Myocyte (in vitro differentiated cells): ENCODE measurements around the gene DHX30. TPM values are rescaled to one million over a fixed set of nuclear protein-coding genes. Genes with fewer than 3 reads are reported as not detected.
"Not testable (repeated sequence)": the region's sequence is repeated elsewhere in the genome, so short reads cannot be mapped to it uniquely, and the experiment has no call there.

Experiments
- DNase-seq: peaks from one replicate; pipeline ENCODE4 v3.0.0-alpha.2; 2012; ENCODE audit warnings: low read depth
- microRNA counts: library from miRNA; unstranded; fragments of <30 nt; microRNA quantifications from one replicate; lab custom pipeline; 2016
- microRNA-seq: library from miRNA; unstranded; fragments of <30 nt; microRNA quantifications from one replicate; pipeline ENCODE4, GENCODE V29; 2016
- total RNA-seq: library from RNA; depleted of rRNA; stranded (reverse); fragments of >200 nt; gene quantifications from 2 replicates; pipeline ENCODE4 v1.2.3, GENCODE V29; 2014

The DHX30 gene
- total RNA-seq, 1 donor from 2014 or later = 90.2 TPM

DNA sequence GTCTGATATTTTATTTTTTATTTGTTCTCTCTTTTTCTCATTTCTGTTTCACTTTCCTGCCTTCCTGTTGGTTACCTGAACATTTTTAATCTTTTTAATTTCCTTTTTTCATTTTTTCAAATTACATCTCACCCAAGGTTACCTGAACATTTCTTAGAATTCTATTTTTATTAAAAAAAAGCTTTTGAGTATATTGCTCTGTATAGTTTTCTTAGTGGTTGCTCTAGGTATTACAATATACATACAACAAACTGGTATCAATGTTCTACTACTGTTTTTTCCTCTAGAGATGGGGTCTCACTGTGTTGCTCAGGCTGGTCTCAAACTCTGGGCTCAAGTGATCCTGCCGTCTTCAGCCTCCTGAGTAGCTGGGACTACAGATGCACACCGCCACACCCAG is 79.4 kb downstream of the DHX30 start:
- DNase-seq = no peak

DNA sequence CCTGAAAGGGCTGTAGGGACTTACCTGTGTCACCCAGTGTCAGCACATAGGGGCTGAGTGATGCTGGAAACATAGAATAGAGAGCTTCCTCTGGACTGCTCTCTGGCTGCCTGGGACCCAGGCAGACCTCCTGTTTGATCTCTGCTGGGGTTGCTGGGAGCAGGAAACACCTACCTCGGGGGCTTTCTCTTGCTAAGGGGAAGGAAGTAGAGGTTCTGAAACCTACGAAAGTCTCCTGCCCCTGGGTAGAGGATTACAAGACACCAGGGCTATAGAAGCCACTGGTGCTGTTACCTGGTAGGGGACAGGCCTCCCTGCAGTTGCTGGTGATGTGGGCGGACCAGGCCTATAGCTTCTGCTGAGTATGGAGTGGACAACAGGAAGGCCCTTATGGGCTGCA is 81.7 kb downstream of the DHX30 start:
- DNase-seq = no peak

DNA sequence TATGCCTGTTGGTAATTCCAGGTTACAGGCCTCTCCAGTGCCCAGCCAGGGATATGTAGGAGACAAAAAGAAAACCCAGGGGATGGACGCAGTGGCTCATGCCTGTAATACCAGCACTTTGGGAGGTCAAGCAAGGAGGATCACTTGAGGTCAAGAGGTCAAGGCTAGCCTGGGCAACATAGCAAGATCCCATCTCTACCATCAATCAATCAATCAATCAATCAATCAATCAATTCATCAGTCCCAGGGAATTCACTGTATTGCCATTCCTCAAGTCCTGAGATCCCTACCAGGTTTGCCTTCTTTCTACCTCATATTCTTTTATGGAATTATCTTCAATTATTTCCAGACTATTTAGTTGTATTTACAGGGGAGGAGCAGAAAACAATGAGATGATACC is 82.2 kb downstream of the DHX30 start:
- DNase-seq = no peak

DNA sequence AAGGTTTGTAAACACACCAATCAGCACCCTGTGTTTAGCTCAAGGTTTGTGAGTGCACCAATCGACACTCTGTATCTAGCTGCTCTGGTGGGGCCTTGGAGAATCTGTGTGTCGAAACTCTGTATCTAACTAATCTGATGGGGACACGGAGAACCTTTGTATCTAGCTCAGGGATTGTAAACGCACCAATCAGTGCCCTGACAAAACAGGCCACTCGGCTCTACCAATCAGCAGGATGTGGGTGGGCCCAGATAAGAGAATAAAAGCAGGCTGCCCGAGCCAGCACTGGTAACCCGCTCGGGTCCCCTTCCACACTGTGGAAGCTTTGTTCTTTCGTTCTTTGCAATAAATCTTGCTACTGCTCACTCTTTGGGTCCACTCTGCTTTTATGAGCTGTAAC is 85.1 kb downstream of the DHX30 start:
- not testable (repeated sequence) for DNase-seq

DNA sequence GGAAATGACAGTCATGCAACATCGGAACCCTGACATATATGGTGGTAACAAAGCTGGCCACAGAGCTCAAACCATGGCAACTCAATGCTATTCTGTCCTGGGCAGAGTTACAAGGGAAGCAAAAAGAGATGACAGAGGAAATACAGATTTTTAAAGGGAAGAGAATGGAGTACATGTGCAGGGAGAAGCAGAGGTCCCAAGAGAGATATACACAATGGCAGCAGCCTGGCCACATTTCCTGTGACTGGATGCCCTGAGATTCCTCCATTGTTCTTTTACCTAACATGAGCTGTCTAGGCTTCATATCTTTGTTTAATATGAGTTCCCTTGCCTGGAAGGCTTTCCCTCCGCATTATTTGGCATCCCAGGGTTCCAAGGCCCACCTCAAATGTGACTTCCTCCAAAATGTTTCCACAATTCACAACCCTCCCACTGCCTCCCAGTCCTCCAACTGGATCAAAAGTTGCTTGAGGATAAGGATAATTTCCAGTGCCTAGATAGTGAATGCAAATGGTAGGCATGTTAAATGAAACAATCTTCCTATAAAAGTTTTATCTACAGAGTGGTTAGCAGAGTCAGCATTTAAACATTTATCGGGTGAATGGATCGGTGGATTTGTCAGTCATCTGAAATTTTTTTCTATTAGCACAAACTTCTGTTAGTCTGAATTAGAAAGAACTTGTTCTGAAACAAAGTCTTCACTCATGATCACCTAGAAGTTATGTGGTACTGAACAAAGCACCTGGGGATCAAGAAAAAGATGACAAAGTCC is 86.2 kb downstream of the DHX30 start:
- DNase-seq = no peak

DNA sequence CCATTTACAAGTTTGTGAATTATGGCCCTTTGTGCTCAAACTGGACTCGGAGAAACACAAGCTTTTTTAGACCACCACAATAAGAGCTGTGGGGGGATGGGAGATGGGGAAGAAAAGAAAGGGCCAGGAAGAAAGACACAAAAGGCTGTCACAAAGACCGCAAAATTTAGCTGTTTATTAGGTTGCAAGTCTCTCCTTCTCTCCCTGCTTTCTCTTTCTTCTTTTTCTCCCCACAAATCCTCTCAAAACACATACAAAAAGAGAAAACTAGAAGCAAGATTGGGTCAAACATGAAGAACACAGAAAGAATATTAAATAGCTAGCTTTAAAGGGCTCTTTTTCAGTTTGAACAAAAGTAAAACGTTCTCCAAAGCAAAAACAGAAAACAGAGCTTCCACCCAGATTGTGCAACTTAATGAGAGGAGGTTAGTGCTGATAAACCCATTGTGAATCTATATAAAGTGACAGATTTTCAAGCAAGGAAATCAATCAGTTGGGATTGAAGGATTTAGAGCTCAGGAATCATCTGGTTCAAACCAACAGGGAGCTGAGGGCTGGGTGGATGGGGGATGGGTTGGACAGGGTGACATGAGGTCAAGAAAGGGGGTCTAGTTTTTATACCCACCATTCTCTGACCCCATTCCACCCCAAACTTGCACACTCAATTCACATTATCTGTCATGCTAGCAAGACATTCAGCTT is 87.3 kb downstream of the DHX30 start:
- DNase-seq = no peak

DNA sequence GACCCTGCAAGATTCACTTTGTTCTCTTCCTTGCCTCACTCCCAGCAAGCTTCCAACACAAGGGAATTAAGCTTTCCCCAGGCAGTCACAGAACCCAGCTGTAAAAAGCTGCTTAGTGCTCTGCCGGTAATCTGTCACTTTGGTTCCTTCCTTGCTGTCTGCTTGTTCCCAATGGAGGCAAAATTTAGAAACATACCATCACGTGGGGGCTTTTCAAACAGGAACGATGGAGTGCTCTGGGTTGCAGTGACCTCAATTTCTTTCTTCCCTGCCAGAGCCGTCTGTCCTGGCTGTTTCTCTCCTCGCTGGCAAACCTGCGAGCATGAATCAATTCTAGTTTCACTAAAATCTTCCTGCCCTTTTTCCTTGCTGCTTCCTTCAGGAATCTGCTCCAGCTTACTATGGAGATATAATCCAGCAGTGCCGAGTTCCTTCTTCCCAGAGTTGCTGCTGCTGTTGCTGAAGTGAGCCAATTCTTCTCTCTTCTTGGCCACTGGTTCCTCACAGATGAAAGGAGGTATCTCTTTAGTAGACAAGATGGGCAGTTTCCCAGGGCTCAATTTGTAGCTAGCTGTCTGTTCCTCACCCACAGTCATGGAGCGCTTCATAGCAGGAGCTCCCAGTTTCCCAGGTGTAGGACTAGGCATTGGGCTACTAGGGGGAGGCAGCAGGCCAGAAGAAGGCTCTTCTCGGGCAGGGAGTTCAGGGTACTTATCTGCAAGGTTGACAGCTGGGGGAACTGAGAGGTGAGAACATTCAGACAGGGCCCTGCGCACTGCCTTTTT is 88.1 kb downstream of the DHX30 start:
- no peak for DNase-seq

DNA sequence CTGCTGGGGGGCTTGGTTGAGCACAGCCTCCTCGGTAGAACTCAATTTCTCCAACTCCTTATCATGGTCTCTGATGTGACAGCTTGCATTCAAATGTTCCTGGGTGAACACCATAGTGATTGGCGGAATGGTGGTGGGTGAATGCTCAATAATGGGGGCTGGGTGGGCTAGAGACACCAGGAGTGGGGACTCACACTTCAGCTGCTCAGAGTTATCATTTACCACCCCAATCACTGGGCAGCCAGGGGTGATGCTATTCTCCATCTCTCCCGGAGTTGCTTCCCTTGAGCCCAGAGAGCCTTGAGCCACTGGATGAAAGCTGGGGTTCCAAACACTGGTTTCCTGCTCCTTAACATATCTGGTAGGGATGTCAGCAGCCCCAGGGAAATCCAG is 88.7 kb downstream of the DHX30 start:
- no peak for DNase-seq

DNA sequence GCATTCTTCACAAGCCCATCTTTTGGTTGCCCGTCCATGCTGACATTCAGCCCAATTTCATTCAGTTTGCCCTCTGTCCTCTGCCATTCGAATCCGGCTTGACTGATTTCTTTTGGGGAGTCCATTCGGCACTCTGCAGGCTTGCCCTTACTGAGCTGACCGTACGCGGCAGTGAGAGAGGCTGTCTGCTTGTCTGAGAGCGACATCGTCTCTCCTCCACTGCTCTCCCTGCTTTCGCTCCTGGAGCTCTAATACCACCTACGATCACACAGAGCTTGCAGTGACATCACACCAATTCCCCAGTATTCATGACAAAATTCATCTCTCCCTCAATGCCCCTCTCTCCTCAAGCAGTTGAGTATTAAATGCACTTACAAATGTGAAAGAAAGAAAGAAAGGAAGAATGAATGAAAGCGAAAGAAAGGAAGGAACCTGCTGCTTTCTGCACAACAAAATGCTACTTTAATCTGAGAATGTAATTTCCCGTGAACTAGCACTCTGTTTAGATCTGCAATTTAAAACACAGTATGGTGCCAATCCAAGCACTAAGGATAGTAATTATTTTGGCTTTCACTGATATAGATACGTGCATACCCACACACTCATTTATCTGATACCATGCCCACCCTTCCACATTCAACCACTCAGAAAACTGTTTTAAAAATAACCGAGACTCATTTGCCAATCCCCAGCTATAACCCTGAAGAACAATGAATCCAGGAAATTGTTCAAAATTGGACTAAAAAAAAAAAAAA is 89.5 kb downstream of the DHX30 start:
- DNase-seq = no peak

DNA sequence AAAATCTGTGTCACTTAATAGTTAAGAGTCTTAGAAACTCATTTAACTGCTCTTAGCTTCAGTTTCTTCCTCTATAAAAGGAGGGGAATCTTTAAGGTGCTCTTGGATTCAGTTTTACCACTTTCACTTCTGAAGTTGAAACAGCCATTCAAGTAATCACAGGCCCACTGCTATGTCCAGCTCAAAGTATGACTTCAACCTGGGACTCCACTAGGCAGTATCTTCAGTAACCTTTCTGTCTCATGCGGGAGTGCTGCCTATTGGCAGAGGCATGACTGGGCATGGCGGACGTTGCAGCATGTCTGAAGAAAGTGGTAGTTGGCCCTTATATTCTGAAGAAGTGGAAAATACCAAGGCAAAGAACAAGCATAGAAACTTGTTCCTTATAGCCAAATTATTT is 92.3 kb downstream of the DHX30 start:
- no peak for DNase-seq

DNA sequence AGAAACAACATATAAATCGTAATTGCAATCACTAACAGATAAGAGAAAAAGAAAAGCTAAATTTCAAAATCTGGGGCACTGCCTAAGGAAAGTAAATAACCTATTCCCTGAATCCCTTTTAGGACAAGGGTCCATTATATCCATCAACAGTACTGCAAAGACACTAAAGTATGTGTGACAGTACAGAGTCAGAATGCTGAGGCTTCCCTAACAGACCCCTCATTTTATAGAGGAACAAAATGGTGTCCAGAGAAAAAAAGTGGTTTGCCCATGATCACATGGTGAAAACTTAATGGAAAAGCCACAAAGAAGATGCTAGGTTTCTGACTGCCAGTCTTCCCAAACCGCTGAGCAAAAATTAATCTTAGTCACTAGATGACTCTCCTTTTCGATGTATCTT is 93.8 kb downstream of the DHX30 start:
- no peak for DNase-seq

DNA sequence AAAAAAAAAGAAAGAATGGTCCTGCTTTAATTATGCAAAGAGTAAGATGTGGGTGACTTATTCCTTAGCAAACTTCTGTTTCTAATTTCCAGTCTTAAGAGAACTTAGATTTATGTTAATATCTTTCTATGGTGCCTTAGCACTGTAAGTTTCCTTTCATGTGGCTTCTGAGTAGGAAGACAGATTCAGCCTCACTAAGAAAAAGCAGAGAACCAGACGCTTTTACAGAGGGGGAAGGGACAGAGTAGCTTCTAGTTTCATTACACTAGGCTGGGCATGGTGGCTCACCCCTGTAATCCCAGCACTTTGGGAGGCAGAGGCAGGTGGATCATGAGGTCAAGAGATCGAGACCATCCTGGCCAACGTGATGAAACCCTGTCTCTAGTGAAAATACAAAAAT is 95.0 kb downstream of the DHX30 start:
- DNase-seq = no peak

DNA sequence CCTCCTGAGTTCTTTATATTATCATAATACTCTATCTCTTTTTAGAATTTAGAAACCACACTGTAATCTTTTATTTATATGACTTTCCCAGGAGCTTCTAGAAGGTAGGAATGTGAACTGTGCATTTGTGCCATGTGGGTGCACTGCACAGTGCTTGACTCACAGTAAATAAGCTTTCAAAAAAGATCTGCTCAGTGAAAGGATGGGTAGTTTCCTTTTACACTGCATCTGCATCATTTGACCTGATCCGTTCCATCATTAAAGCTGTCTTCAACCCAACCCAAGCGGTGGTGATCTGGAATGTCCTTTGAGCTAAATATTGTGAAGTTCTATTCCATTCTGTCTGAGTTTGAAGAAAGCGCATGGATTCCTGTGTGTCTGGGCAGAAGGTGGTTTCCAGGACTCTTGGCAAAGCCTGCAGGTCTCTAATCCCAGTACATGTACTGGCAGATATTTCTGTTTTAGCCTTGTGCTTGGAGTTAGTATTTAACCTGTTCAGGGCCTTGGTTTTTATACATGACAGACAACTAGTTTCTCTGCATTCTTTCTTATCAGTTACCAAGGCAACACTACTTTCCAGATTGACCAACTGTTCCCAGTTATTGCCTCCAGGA is 96.7 kb downstream of the DHX30 start:
- DNase-seq = no peak

MicroRNA genes within 50 kb of the gene (microRNA counts, 767-probe panel; counts per million panel counts)
- microRNA hsa-miR-1226-3p (lab: Ali Mortazavi, UCI) = not detected

Small RNA genes lying within 50 kb of the gene (microRNA-seq; reads per million reads assigned to microRNA genes)
- 11.3 reads per million, percentile 33 among the genes with 10 or more reads in this experiment for gene MIR1226

Other genes starting within 250 kb of the DHX30 start
- 0.45 and 1.0 TPM in 2 replicates for gene CSPG5, start 224.3 kb upstream of the DHX30 start, total RNA-seq
- 41.5 and 47.6 TPM in 2 replicates for gene SMARCC1, start 21.2 kb upstream of the DHX30 start, total RNA-seq
- gene MAP4, start 213.3 kb downstream of the DHX30 start, total RNA-seq = 210 and 343 TPM in 2 replicates